Activated CD4-positive, alpha-beta T cell treated with anti-CD3 and anti-CD28 coated beads, Interleukin-2, amount 10 ng/mL, durations not matched to agents 7 days and 5 days (primary cell): ENCODE measurements around the gene KLHL22. TPM values are rescaled to one million over a fixed set of nuclear protein-coding genes. Genes with fewer than 3 reads are reported as not detected.

Source experiments
- CTCF ChIA-PET: fragments of 350-600 bp; sonication (Branson Sonifier 250); formaldehyde crosslinking; loops from one replicate; lab custom pipeline; 2021; ENCODE audit warnings: antibody characterized with exemption; lab: Charles Lee
- POLR2A ChIA-PET: fragments of 350-600 bp; sonication (Branson Sonifier 250); formaldehyde crosslinking; loops from one replicate; lab custom pipeline; 2021; ENCODE audit warnings: antibody characterized with exemption; lab: Charles Lee
- DNase-seq: peaks from one replicate; pipeline ENCODE4 v3.0.0-alpha.2; 2020
- H3K27ac Mint-ChIP-seq: one replicate; pipeline ENCODE4 v1.8.0; 2021; ENCODE audit warnings: mild to moderate bottlenecking, moderate library complexity, mixed read lengths
- H3K27me3 Mint-ChIP-seq: one replicate; pipeline ENCODE4 v1.8.0; 2021; ENCODE audit warnings: mixed read lengths
- H3K36me3 Mint-ChIP-seq: one replicate; pipeline ENCODE4 v1.8.0; 2021; ENCODE audit warnings: low read depth, mixed read lengths
- H3K4me1 Mint-ChIP-seq: one replicate; pipeline ENCODE4 v1.8.0; 2021; ENCODE audit warnings: mixed read lengths
- H3K4me3 Mint-ChIP-seq: one replicate; pipeline ENCODE4 v1.8.0; 2021; ENCODE audit warnings: mild to moderate bottlenecking, moderate library complexity, mixed read lengths
- H3K9me3 Mint-ChIP-seq: one replicate; pipeline ENCODE4 v1.8.0; 2021; ENCODE audit warnings: mixed read lengths
- total RNA-seq, 2 experiments: library from RNA; stranded (reverse); gene quantifications; one replicate each; pipeline ENCODE4 v1.2.3, GENCODE V29; 2021

The KLHL22 gene
- total RNA-seq, 2 experiments from 2014 or later: 38.7 to 40.1 TPM

DNA sequence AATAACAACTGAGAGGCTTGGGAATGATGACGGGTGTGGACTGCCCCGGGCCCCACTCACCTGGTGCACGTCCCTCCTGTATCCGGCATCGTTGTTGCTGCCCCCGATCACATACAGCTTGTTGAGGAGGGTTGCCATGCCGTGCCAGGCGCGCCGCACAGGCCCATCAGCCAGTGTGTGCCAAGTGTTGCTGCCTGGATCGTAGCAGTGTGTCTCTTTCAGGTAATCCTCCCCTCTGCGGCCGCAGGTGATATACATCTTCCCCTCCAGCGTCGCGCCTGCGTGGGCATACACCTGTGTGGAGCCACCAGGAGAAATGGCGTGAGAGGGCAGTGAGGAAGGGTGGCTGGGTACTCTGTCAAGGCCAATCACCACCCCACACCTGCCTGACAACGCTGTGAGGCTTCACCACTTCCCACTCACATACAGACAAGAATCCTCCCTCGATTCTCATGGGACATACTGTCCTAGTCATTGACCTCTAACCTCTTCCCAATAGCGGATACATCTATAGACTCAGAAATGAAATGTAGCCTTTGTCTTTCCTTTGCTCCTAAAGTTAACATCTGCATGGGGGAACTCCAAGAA, 49.1 kb downstream of the KLHL22 start:
- no peaks in the 10 kb centered on the region for H3K27me3 Mint-ChIP-seq
- H3K9me3 Mint-ChIP-seq: no peaks in the 10 kb centered on the region
- peaks cover 18% of the 10 kb centered on the region for H3K36me3 Mint-ChIP-seq
- no peak overlapping the region for H3K27ac Mint-ChIP-seq
- no peaks in the 10 kb centered on the region for H3K4me1 Mint-ChIP-seq
- no peak overlapping the region for H3K4me3 Mint-ChIP-seq
- no peak for DNase-seq
- ChIA-PET CTCF (no interaction called here), POLR2A (no interaction called here)

- Mint-ChIP-seq H3K27me3 (peaks cover 3% of the 10 kb centered on the region), H3K27ac (no peak overlapping the region), H3K4me1 (no peaks in the 10 kb centered on the region), H3K4me3 (no peak overlapping the region), H3K9me3 (no peaks in the 10 kb centered on the region), H3K36me3 (peaks cover 14% of the 10 kb centered on the region)
- DNase-seq: no peak
- POLR2A ChIA-PET: no interaction called here
- CTCF ChIA-PET: interaction anchor here (0.6 to 1.5 kb wide), 3 partner anchors 11 to 21 kb away, joined by 3 to 4 read pairs (median 4); no protein-coding TSS in a partner anchor
These were observed 51.3 kb downstream of the KLHL22 start for GRCh38 chr22:20444325-20444724.

DNA sequence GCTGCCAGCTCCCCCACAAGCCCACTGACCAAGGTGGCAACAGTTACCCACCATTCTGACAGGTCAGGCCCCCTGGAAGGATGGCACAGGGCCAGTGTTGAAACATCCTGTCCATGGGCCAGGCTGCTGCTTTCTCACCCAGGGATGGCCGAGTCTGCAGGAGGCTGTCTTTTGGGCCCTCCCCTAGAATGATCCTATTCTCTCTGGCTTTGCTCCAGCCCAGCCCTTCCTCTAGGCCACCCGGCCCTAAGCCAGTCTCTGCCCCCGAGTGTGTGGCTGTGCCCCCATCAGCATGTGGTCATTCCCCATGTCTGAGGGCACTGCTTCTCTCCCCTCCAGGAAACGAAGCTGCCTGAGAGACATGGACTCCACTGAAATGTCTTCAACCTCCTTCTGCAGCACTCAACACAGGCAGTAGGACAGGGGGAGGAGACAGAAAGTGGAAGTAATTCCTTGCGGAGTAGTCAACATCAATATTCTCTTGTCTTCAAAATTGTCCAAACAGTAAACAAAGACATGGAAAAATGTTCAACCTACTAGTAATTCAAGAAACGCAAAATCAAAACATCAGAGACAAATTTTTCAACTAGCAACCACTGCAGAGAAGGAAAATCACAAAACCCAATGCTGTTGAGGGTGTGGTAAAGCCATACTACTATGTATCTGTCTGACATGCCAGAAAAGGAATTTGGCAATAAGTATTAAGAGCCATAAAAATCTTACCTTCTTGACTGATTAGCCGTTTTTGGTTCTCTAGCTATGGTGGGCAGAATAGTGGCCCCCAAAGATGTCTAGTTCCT, 52.9 kb downstream of the KLHL22 start:
- ChIA-PET CTCF (no interaction called here), POLR2A (no interaction called here)
- Mint-ChIP-seq H3K27me3 (peaks cover 14% of the 10 kb centered on the region), H3K4me1 (peaks cover 2% of the 10 kb centered on the region), H3K27ac (no peak overlapping the region), H3K4me3 (no peak overlapping the region), H3K36me3 (peaks cover 14% of the 10 kb centered on the region), H3K9me3 (no peaks in the 10 kb centered on the region)
- DNase-seq: no peak

DNA sequence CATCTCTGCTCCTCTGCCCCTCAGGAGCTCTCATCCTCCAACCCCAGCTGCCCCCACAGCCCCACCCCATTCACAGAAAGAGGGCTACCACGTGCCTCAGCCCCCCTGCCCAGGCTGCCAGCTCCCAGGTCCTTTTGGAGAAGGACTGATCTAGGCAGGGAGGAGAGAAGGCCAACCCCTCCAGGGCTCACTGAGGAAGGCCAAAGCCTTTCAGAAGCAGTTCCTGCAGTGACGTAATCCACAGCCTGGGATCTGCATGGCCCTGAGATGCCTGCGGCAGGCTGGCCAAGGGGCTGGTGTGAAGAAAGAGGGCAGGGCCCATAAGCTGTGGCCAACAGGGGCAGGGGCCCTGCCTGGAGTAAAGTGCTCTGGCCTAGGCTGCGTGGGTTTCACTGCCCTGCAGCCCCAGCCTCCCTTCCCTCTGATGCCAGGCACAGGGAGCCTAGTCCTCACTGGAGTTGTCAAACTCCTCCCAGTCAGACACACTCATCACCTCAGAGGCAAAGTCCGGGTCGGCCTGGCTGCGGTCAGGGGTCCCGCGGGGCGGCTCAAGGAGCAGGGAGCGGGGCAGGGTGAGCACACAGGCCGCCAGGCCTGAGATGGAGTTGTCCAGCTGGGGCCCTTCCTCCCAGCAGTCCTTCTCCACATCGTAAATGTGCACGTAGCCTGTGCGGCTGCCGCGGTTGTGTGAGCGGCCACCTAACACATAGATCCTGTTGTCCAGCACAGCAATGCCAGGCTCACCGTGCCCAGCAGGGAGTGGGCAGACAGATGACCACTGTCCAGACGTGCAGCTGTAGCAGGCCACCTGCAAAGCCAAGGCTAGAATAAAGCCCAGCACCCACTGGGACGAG, 53.7 kb downstream of the KLHL22 start:
- POLR2A ChIA-PET: no interaction called here
- H3K4me1 Mint-ChIP-seq: peaks cover 6% of the 10 kb centered on the region
- H3K9me3 Mint-ChIP-seq: no peaks in the 10 kb centered on the region
- DNase-seq: no peak
- CTCF ChIA-PET: interaction anchor here (1.2 to 1.5 kb wide), 2 partner anchors 12 to 22 kb away, joined by 4 to 5 read pairs; no protein-coding TSS in a partner anchor
- H3K27ac Mint-ChIP-seq: no peak overlapping the region
- H3K36me3 Mint-ChIP-seq: peaks cover 14% of the 10 kb centered on the region
- peaks cover 20% of the 10 kb centered on the region for H3K27me3 Mint-ChIP-seq
- no peak overlapping the region for H3K4me3 Mint-ChIP-seq

DNA sequence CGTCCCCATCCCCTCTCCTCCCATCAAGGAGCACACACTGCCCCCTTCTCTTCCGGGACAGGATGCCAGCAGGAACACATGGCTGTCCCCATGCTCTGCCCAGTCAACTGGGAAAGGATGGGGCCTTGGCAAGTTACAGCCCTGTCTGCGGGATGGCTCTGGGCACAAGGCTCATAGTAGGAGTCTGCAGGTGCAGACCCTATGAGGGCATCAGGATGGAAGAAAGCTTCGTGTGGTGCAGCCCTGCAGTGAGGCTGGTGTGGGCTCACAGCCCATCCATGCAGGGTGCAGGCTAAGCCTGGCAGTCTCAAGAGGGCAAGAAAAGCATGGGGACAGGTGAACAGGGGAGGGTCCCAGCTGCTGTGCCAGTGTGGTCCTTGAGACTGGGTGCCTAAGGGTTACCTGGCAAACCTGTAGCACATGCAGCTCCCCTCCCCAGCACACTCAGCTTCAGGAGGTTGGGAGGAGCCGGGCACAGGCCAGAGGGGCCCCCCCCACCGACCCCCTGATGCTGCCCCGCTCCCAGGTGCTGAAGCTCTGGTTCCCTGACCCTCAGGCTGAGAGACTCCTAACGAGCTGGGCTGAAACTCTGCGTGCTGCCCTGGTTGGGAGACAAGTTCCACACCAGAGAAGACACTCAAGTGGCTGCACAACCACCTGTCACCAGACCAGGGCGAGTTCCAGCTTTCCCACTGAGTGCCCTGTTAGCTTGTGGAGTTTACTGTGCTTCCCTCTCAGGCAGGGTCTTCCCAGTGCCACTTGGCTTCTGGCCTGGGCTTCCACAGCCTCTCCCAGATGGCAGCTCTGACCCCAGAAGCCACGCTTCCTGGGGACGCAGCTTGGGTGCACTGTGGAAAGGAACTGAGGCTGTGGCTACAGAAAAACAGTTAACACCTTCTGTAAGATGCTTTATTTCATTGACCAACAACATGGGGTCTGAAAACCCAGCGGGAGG, 54.7 kb downstream of the KLHL22 start:
- Mint-ChIP-seq H3K4me1 (peaks cover 8% of the 10 kb centered on the region), H3K9me3 (no peaks in the 10 kb centered on the region), H3K36me3 (peaks cover 14% of the 10 kb centered on the region), H3K4me3 (no peak overlapping the region), H3K27me3 (peaks cover 25% of the 10 kb centered on the region), H3K27ac (no peak overlapping the region)
- DNase-seq: no peak
- CTCF ChIA-PET: interaction anchor here (1.2 to 1.5 kb wide), 2 partner anchors 13 to 23 kb away, joined by 4 to 5 read pairs; no protein-coding TSS in a partner anchor
- POLR2A ChIA-PET: no interaction called here

GRCh38 chr22:20439928-20440575, 55.5 kb downstream of the KLHL22 start:
- ChIA-PET CTCF (no interaction called here), POLR2A (no interaction called here)
- peaks cover 8% of the 10 kb centered on the region for H3K4me1 Mint-ChIP-seq
- H3K36me3 Mint-ChIP-seq: peaks cover 14% of the 10 kb centered on the region
- no peak overlapping the region for H3K27ac Mint-ChIP-seq
- DNase-seq: no peak
- H3K9me3 Mint-ChIP-seq: no peaks in the 10 kb centered on the region
- no peak overlapping the region for H3K4me3 Mint-ChIP-seq
- peaks cover 34% of the 10 kb centered on the region for H3K27me3 Mint-ChIP-seq

- Mint-ChIP-seq H3K27ac (no peak overlapping the region), H3K4me1 (peaks cover 8% of the 10 kb centered on the region), H3K4me3 (no peak overlapping the region), H3K27me3 (peaks cover 39% of the 10 kb centered on the region), H3K9me3 (no peaks in the 10 kb centered on the region), H3K36me3 (peaks cover 13% of the 10 kb centered on the region)
- no peak for DNase-seq
- CTCF ChIA-PET: no interaction called here
- POLR2A ChIA-PET: no interaction called here
These were observed 56.1 kb downstream of the KLHL22 start for GRCh38 chr22:20439556-20439927.

- H3K9me3 Mint-ChIP-seq: no peaks in the 10 kb centered on the region
- H3K4me3 Mint-ChIP-seq: no peak overlapping the region
- H3K27ac Mint-ChIP-seq: no peak overlapping the region
- CTCF ChIA-PET: no interaction called here
- POLR2A ChIA-PET: no interaction called here
- no peak for DNase-seq
- H3K4me1 Mint-ChIP-seq: peaks cover 8% of the 10 kb centered on the region
- peaks cover 46% of the 10 kb centered on the region for H3K27me3 Mint-ChIP-seq
- H3K36me3 Mint-ChIP-seq: peaks cover 7% of the 10 kb centered on the region
These were observed 56.7 kb downstream of the KLHL22 start for GRCh38 chr22:20438678-20439492.

DNA sequence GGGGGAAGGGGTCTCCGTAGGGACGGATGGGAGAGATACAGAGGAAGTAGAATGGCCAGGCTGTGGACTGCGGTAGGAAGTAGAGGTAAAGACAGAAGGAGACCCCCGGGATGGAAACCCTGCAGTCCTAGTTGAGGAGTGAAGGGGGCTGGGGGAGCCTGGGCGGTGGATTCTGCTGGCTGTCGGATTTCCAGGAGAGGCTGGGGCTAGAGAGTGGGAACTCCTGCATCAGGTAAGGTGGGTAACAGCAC, 57.2 kb downstream of the KLHL22 start:
- peaks cover 7% of the 10 kb centered on the region for H3K36me3 Mint-ChIP-seq
- DNase-seq: no peak
- no peak overlapping the region for H3K27ac Mint-ChIP-seq
- H3K4me1 Mint-ChIP-seq: peaks cover 8% of the 10 kb centered on the region
- no peaks in the 10 kb centered on the region for H3K9me3 Mint-ChIP-seq
- H3K4me3 Mint-ChIP-seq: no peak overlapping the region
- H3K27me3 Mint-ChIP-seq: peaks cover 48% of the 10 kb centered on the region
- POLR2A ChIA-PET: no interaction called here
- CTCF ChIA-PET: no interaction called here

- H3K9me3 Mint-ChIP-seq: no peaks in the 10 kb centered on the region
- no peak within 1 kb of the TSS for H3K27ac Mint-ChIP-seq
- H3K4me1 Mint-ChIP-seq: peaks cover 8% of the 10 kb centered on the region
- ChIA-PET POLR2A (no interaction called here), CTCF (no interaction called here)
- H3K4me3 Mint-ChIP-seq: peak within 1 kb of the TSS; percentile 43
- peaks cover 3% of the 10 kb centered on the region for H3K36me3 Mint-ChIP-seq
- no peak for DNase-seq
- peaks cover 53% of the 10 kb centered on the region for H3K27me3 Mint-ChIP-seq
These were observed 57.8 kb downstream of the KLHL22 start, which contains the start of gene SCARF2 for GRCh38 chr22:20437613-20438426. SCARF2 (minus strand) TSS chr22:20437825; CDS start chr22:20437754, 71 bp downstream.
